Measurements from ENCODE around the gene HIVEP3.

Gene HIVEP3

GRCh38 chr1:41660570-41661427, 257.9 kb downstream of the HIVEP3 start:
- DNase-seq: no peak

GRCh38 chr1:41659903-41660302, 258.8 kb downstream of the HIVEP3 start:
- DNase-seq: no peak

GRCh38 chr1:41659159-41659495, 259.6 kb downstream of the HIVEP3 start:
- no peak for DNase-seq

GRCh38 chr1:41658431-41659158, 260.1 kb downstream of the HIVEP3 start:
- peak; percentile 70 for DNase-seq

- DNase-seq: no peak
Measured at GRCh38 chr1:41657679-41658295, 260.9 kb downstream of the HIVEP3 start.

GRCh38 chr1:41656825-41657500, 261.8 kb downstream of the HIVEP3 start:
- DNase-seq: no peak

- no peak for DNase-seq
Measured at GRCh38 chr1:41656068-41656467, 262.7 kb downstream of the HIVEP3 start.

GRCh38 chr1:41655632-41656031, 263.1 kb downstream of the HIVEP3 start:
- DNase-seq: no peak

GRCh38 chr1:41653574-41653973, 265.1 kb downstream of the HIVEP3 start:
- no peak for DNase-seq

GRCh38 chr1:41652384-41653265, 266.1 kb downstream of the HIVEP3 start:
- DNase-seq: no peak

- DNase-seq: no peak
Measured at GRCh38 chr1:41650028-41650880, 268.5 kb downstream of the HIVEP3 start.

- DNase-seq: no peak
Measured at GRCh38 chr1:41649396-41650027, 269.2 kb downstream of the HIVEP3 start.

GRCh38 chr1:41648844-41649243, 269.9 kb downstream of the HIVEP3 start:
- no peak for DNase-seq

- no peak for DNase-seq
Measured at GRCh38 chr1:41648230-41648629, 270.5 kb downstream of the HIVEP3 start.

- no peak for DNase-seq
Measured at GRCh38 chr1:41647221-41648135, 271.2 kb downstream of the HIVEP3 start.

GRCh38 chr1:41646186-41646585, 272.5 kb downstream of the HIVEP3 start:
- DNase-seq: no peak

GRCh38 chr1:41645062-41645461, 273.7 kb downstream of the HIVEP3 start:
- no peak for DNase-seq

- no peak for DNase-seq
Measured at GRCh38 chr1:41642922-41643821, 275.6 kb downstream of the HIVEP3 start.
